ENCODE results near the gene PROSER3. TPM values are rescaled to one million over a fixed set of nuclear protein-coding genes. Genes with fewer than 3 reads are reported as not detected.

The PROSER3 gene
- total and polyA plus RNA-seq, 2 of the 13 experiments (the other 11 are each of a cell fraction or from before 2014, with no cell fraction given), result 5.1 to 5.7 TPM

DNA sequence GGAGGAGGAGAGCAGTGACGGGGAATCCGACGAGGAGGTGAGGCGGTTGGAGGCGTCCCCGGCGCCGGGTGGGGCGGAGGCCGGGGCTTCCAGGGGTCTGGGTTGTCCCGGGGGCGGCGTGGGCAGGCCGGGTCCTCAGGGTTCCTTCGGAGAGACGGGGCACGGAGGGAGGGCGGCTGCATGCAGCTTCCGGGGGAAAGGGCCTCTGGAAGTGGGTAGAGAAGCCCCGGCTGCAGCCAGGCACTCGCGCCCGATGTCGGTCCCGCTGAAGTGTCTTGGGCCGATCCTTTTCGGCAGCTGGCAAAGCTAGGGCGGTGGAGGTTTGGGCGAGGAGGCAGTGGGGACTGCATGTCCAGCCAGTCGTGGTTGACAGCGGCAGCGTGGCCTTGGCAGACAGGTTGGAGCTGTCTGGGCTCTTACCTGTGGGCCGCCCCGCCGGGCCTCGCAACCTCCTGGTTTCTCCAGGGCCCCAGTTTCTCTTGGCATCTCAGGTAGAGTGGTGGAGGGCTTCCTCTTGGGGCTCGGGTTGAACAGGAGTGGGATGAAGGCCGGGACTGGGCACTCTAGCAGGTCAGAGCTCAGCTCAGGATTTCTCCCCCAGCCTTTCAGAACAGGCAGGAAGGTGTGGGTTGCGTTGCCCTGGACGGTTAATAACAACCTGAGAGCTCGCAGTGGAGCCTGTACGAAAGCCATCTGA is 39.5 kb upstream of the PROSER3 start (continued):
- TF ChIP-seq ZNF225 (CRISPR knock-in tag; IDR thresholded peaks at IDR 0.05) (peak; percentile 59; the same call in 1 of the 2 replicates), ZKSCAN8 (CRISPR knock-in tag; IDR thresholded peaks at IDR 0.05; ENCODE audit: borderline replicate concordance) (no peak), ETV5 (CRISPR knock-in tag; IDR thresholded peaks at IDR 0.05; ENCODE audit: borderline replicate concordance) (0 out of 2 replicates have a peak, but pooled peaks have one; percentile 7), HOXA9 (CRISPR knock-in tag; IDR thresholded peaks at IDR 0.05; ENCODE audit: borderline replicate concordance) (no peak), STAG1 (CRISPR knock-in tag; IDR thresholded peaks at IDR 0.05) (no peak), ZNF136 (CRISPR knock-in tag; IDR thresholded peaks at IDR 0.05; ENCODE audit: low read depth) (peak; percentile 57; the same call in 1 of the 2 replicates), NFE2L2 (IDR thresholded peaks at IDR 0.05; ENCODE audit: low read length) (no peak), ZNF781 (CRISPR knock-in tag; IDR thresholded peaks at IDR 0.05; ENCODE audit: borderline replicate concordance, not compliant biosample characterization) (peak; percentile 68), ZNF768 (CRISPR knock-in tag; IDR thresholded peaks at IDR 0.05) (0 out of 2 replicates have a peak, but pooled peaks have one; percentile 9), HOXA7 (CRISPR knock-in tag; IDR thresholded peaks at IDR 0.05) (no peak), HOXA5 (CRISPR knock-in tag; IDR thresholded peaks at IDR 0.05) (no peak)
- TF ChIP-seq, protein P1, sequence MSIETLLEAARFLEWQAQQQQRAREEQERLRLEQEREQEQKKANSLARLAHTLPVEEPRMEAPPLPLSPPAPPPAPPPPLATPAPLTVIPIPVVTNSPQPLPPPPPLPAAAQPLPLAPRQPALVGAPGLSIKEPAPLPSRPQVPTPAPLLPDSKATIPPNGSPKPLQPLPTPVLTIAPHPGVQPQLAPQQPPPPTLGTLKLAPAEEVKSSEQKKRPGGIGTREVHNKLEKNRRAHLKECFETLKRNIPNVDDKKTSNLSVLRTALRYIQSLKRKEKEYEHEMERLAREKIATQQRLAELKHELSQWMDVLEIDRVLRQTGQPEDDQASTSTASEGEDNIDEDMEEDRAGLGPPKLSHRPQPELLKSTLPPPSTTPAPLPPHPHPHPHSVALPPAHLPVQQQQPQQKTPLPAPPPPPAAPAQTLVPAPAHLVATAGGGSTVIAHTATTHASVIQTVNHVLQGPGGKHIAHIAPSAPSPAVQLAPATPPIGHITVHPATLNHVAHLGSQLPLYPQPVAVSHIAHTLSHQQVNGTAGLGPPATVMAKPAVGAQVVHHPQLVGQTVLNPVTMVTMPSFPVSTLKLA (IDR thresholded peaks at IDR 0.05), result no peak
- TF ChIP-seq, protein P2, sequence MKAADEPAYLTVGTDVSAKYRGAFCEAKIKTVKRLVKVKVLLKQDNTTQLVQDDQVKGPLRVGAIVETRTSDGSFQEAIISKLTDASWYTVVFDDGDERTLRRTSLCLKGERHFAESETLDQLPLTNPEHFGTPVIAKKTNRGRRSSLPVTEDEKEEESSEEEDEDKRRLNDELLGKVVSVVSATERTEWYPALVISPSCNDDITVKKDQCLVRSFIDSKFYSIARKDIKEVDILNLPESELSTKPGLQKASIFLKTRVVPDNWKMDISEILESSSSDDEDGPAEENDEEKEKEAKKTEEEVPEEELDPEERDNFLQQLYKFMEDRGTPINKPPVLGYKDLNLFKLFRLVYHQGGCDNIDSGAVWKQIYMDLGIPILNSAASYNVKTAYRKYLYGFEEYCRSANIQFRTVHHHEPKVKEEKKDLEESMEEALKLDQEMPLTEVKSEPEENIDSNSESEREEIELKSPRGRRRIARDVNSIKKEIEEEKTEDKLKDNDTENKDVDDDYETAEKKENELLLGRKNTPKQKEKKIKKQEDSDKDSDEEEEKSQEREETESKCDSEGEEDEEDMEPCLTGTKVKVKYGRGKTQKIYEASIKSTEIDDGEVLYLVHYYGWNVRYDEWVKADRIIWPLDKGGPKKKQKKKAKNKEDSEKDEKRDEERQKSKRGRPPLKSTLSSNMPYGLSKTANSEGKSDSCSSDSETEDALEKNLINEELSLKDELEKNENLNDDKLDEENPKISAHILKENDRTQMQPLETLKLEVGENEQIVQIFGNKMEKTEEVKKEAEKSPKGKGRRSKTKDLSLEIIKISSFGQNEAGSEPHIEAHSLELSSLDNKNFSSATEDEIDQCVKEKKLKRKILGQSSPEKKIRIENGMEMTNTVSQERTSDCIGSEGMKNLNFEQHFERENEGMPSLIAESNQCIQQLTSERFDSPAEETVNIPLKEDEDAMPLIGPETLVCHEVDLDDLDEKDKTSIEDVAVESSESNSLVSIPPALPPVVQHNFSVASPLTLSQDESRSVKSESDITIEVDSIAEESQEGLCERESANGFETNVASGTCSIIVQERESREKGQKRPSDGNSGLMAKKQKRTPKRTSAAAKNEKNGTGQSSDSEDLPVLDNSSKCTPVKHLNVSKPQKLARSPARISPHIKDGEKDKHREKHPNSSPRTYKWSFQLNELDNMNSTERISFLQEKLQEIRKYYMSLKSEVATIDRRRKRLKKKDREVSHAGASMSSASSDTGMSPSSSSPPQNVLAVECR (CRISPR knock-in tag; IDR thresholded peaks at IDR 0.05; ENCODE audit: borderline replicate concordance), result peak; percentile 68
- TF ChIP-seq, protein P3, sequence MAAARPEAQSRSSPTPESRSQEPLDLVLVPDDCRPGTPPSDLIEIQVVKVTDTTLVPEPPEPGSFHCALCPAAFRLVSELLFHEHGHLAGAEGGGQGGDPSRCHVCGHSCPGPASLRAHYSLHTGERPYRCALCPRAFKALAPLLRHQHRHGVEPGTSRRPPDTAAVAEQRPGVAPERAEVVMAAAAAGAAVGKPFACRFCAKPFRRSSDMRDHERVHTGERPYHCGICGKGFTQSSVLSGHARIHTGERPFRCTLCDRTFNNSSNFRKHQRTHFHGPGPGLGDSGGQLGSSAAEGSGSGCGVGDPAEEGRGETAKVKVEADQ (CRISPR knock-in tag; IDR thresholded peaks at IDR 0.05; ENCODE audit: borderline replicate concordance), result peak; percentile 17; the same call in 1 of the 2 replicates

Data from HepG2 (cell line).